Tibial nerve (tissue), 4 donors: ENCODE measurements around the gene SUFU. TPM values are rescaled to one million over a fixed set of nuclear protein-coding genes. Genes with fewer than 3 reads are reported as not detected.

ENCODE experiments used
- DNase-seq, 2 donors: peaks; one replicate each; pipeline ENCODE4 v3.0.0-alpha.2; 2019; ENCODE audit warnings: low spot score in 2 of 2
- H3K27ac ChIP-seq, 4 donors: fragments of 200-600 bp; sonication (generic) in 3 of 4; one replicate each; pipeline ENCODE4 v1.5.1; 2017 to 2019; ENCODE audit warnings: mild to moderate bottlenecking in 1 of 4
- H3K27me3 ChIP-seq, 2 donors: fragments of 200-600 bp; sonication (generic) in 1 of 2; one replicate each; pipeline versions ENCODE4 v1.5.1 to v1.6.0; 2017 to 2019
- H3K36me3 ChIP-seq, 3 donors: fragments of 200-600 bp; sonication (generic); one replicate each; pipeline ENCODE4 v1.5.1; 2018 to 2019
- H3K4me1 ChIP-seq, 4 donors: fragments of 200-600 bp; sonication (generic) in 3 of 4; one replicate each; pipeline ENCODE4 v1.5.1; 2017 to 2019
- H3K4me3 ChIP-seq, 4 donors: fragments of 200-600 bp; sonication (generic) in 3 of 4; one replicate each; pipeline ENCODE4 v1.5.1; 2017 to 2019; ENCODE audit warnings: mild to moderate bottlenecking in 1 of 4, moderate library complexity in 1 of 4
- H3K9me3 ChIP-seq, 4 donors: fragments of 200-600 bp; sonication (generic) in 3 of 4; one replicate each; pipeline ENCODE4 v1.5.1; 2017 to 2019
- CTCF ChIP-seq, 5 experiments: fragments of 200-600 bp in 3 of 5; fragments of 450-650 bp in 2 of 5; sonication (generic) in 3 of 5; IDR thresholded peaks; one replicate each; pipeline ENCODE4 v1.5.1; 2016 to 2019; ENCODE audit warnings: antibody characterized with exemption in 5 of 5, mild to moderate bottlenecking in 3 of 5, moderate library complexity in 2 of 5
- EP300 ChIP-seq, 2 donors: sonication (generic); formaldehyde crosslinking; IDR thresholded peaks; one replicate each; pipeline ENCODE4 v1.6.1; 2017; ENCODE audit warnings: antibody characterized with exemption in 2 of 2, mild to moderate bottlenecking in 1 of 2
- POLR2A ChIP-seq, 2 donors: fragments of 450-650 bp; IDR thresholded peaks; one replicate each; pipeline ENCODE4 v1.6.1; 2017; ENCODE audit warnings: antibody characterized with exemption in 2 of 2, mild to moderate bottlenecking in 2 of 2, moderate library complexity in 2 of 2
- WGBS, 2 donors: methylation state at CpG; one replicate each; pipeline ENCODE4 v1.1.5; 2018; 5-methylcytosine and 5-hydroxymethylcytosine counted together
- total RNA-seq, 4 donors: library from RNA; depleted of rRNA; stranded (reverse); fragments of >200 nt; gene quantifications; one replicate each; pipeline ENCODE4 v1.1.0, GENCODE V29; 2016

Gene SUFU
- total RNA-seq, 4 donors from 2014 or later: 9.8 to 17.1 (median 14.2) TPM

- Histone ChIP-seq H3K4me3 (no peak overlapping the region), H3K36me3 (peaks cover 0 to 15% (median 0%) of the 10 kb centered on the region in 3 donors), H3K27ac (no peak overlapping the region), H3K9me3 (no peaks in the 10 kb centered on the region), H3K4me1 (peaks cover 0 to 8% (median 0%) of the 10 kb centered on the region in 4 donors), H3K27me3 (no peaks in the 10 kb centered on the region)
- TF ChIP-seq CTCF (IDR thresholded peaks at IDR 0.05): no peak
- no peak for TF ChIP-seq POLR2A (IDR thresholded peaks at IDR 0.05)
- TF ChIP-seq EP300 (IDR thresholded peaks at IDR 0.05): no peak
- 65 to 69% methylated on average over 4 of the region's 4 CpGs for WGBS, 2 donors
- DNase-seq: no peak
Measured at GRCh38 chr10:102559764-102560163, 56.0 kb downstream of the SUFU start.

GRCh38 chr10:102564209-102564834 is 60.5 kb downstream of the SUFU start:
- no peak for DNase-seq
- Histone ChIP-seq H3K4me3 (no peak overlapping the region), H3K27ac (no peak overlapping the region), H3K9me3 (no peaks in the 10 kb centered on the region), H3K36me3 (peaks cover 0 to 11% (median 0%) of the 10 kb centered on the region in 3 donors), H3K27me3 (no peaks in the 10 kb centered on the region), H3K4me1 (peaks cover 0 to 7% (median 0%) of the 10 kb centered on the region in 4 donors)
- 84 to 89% methylated on average over 10 of the region's 10 CpGs for WGBS, 2 donors
- no peak for TF ChIP-seq EP300 (IDR thresholded peaks at IDR 0.05)
- no peak for TF ChIP-seq CTCF (IDR thresholded peaks at IDR 0.05)
- no peak for TF ChIP-seq POLR2A (IDR thresholded peaks at IDR 0.05)

- Histone ChIP-seq H3K27me3 (no peaks in the 10 kb centered on the region), H3K4me3 (no peak overlapping the region), H3K27ac (no peak overlapping the region), H3K9me3 (no peaks in the 10 kb centered on the region), H3K4me1 (peaks cover 0 to 7% (median 0%) of the 10 kb centered on the region in 4 donors), H3K36me3 (peaks cover 0 to 11% (median 0%) of the 10 kb centered on the region in 3 donors)
- 86 to 94% methylated on average over 8 of the region's 8 CpGs for WGBS, 2 donors
- no peak for TF ChIP-seq POLR2A (IDR thresholded peaks at IDR 0.05)
- no peak for TF ChIP-seq CTCF (IDR thresholded peaks at IDR 0.05)
- no peak for TF ChIP-seq EP300 (IDR thresholded peaks at IDR 0.05)
- DNase-seq: no peak
Measured at GRCh38 chr10:102565793-102566192, 62.0 kb downstream of the SUFU start.

GRCh38 chr10:102578782-102579181 is 75.0 kb downstream of the SUFU start:
- no peak for DNase-seq
- Histone ChIP-seq H3K4me1 (peaks cover 0 to 54% (median 36%) of the 10 kb centered on the region in 4 donors), H3K27me3 (no peaks in the 10 kb centered on the region), H3K27ac (peak overlapping the region in 2 of 4 donors; percentile 79 to 82), H3K9me3 (no peaks in the 10 kb centered on the region), H3K36me3 (no peaks in the 10 kb centered on the region), H3K4me3 (no peak overlapping the region)
- no peak for TF ChIP-seq POLR2A (IDR thresholded peaks at IDR 0.05)
- TF ChIP-seq EP300 (IDR thresholded peaks at IDR 0.05): no peak
- no peak for TF ChIP-seq CTCF (IDR thresholded peaks at IDR 0.05)
- 30 to 33% methylated on average over 1 of the region's 1 CpG for WGBS, 2 donors

- 28 to 30% methylated on average over 7 of the region's 7 CpGs for WGBS, 2 donors
- Histone ChIP-seq H3K4me1 (peaks cover 0 to 58% (median 37%) of the 10 kb centered on the region in 4 donors), H3K9me3 (no peaks in the 10 kb centered on the region), H3K27me3 (no peaks in the 10 kb centered on the region), H3K36me3 (no peaks in the 10 kb centered on the region), H3K27ac (peak overlapping the region in 2 of 4 donors; percentile 79 to 82), H3K4me3 (peak overlapping the region in 1 of 4 donors; percentile 4)
- TF ChIP-seq POLR2A (IDR thresholded peaks at IDR 0.05) (no peak), CTCF (IDR thresholded peaks at IDR 0.05) (no peak), EP300 (IDR thresholded peaks at IDR 0.05) (peak in 1 of 2 donors; percentile 11)
- DNase-seq: no peak
Measured at GRCh38 chr10:102579328-102579727, 75.6 kb downstream of the SUFU start.
